ENCODE results near the gene CNNM2.
"Not testable (repeated sequence)": the region's sequence is repeated elsewhere in the genome, so short reads cannot be mapped to it uniquely, and the experiment has no call there.

Gene CNNM2

GRCh38 chr10:102975483-102976379, 57.6 kb downstream of the CNNM2 start:
- Histone ChIP-seq H3K4me1 (ENCODE audit: control insufficient read depth, low read depth, low read length) (no peaks in the 10 kb centered on the region), H3K27ac (ENCODE audit: low read length) (no peak overlapping the region), H3K4me3 (ENCODE audit: low read length) (no peak overlapping the region), H3K9me3 (ENCODE audit: control insufficient read depth, low read depth, low read length) (no peaks in the 10 kb centered on the region), H3K36me3 (ENCODE audit: control insufficient read depth, low read depth, low read length) (no peaks in the 10 kb centered on the region), H3K9ac (ENCODE audit: low read length) (no peak overlapping the region), H3K27me3 (ENCODE audit: control insufficient read depth, insufficient read depth, low read length) (no peaks in the 10 kb centered on the region)

GRCh38 chr10:102976380-102976726, 58.3 kb downstream of the CNNM2 start:
- not testable (repeated sequence) for H3K4me1 ChIP-seq (ENCODE audit: control insufficient read depth, low read depth, low read length); H3K27me3 ChIP-seq (ENCODE audit: control insufficient read depth, insufficient read depth, low read length); H3K36me3 ChIP-seq (ENCODE audit: control insufficient read depth, low read depth, low read length)

GRCh38 chr10:102982296-102982695, 64.2 kb downstream of the CNNM2 start:
- Histone ChIP-seq H3K9me3 (ENCODE audit: control insufficient read depth, low read depth, low read length) (no peaks in the 10 kb centered on the region), H3K4me1 (ENCODE audit: control insufficient read depth, low read depth, low read length) (no peaks in the 10 kb centered on the region), H3K36me3 (ENCODE audit: control insufficient read depth, low read depth, low read length) (no peaks in the 10 kb centered on the region), H3K27ac (ENCODE audit: low read length) (no peak overlapping the region), H3K4me3 (ENCODE audit: low read length) (no peak overlapping the region), H3K27me3 (ENCODE audit: control insufficient read depth, insufficient read depth, low read length) (no peaks in the 10 kb centered on the region), H3K9ac (ENCODE audit: low read length) (no peak overlapping the region)

More at GRCh38 chr10:102976380-102976726, 58.3 kb downstream of the CNNM2 start:
- H3K9me3 ChIP-seq (ENCODE audit: control insufficient read depth, low read depth, low read length); H3K27ac ChIP-seq (ENCODE audit: low read length); H3K9ac ChIP-seq (ENCODE audit: low read length); H3K4me3 ChIP-seq (ENCODE audit: low read length): not testable (repeated sequence)

GRCh38 chr10:102984086-102984485, 66.0 kb downstream of the CNNM2 start:
- H3K27ac ChIP-seq (ENCODE audit: low read length): no peak overlapping the region
- H3K9ac ChIP-seq (ENCODE audit: low read length): no peak overlapping the region
- H3K4me3 ChIP-seq (ENCODE audit: low read length): no peak overlapping the region
- H3K4me1 ChIP-seq (ENCODE audit: control insufficient read depth, low read depth, low read length): no peaks in the 10 kb centered on the region
- H3K27me3 ChIP-seq (ENCODE audit: control insufficient read depth, insufficient read depth, low read length): no peaks in the 10 kb centered on the region
- no peaks in the 10 kb centered on the region for H3K36me3 ChIP-seq (ENCODE audit: control insufficient read depth, low read depth, low read length)
- no peaks in the 10 kb centered on the region for H3K9me3 ChIP-seq (ENCODE audit: control insufficient read depth, low read depth, low read length)

- Histone ChIP-seq H3K9me3 (ENCODE audit: control insufficient read depth, low read depth, low read length) (no peaks in the 10 kb centered on the region), H3K36me3 (ENCODE audit: control insufficient read depth, low read depth, low read length) (no peaks in the 10 kb centered on the region), H3K4me1 (ENCODE audit: control insufficient read depth, low read depth, low read length) (no peaks in the 10 kb centered on the region), H3K9ac (ENCODE audit: low read length) (no peak overlapping the region), H3K27ac (ENCODE audit: low read length) (no peak overlapping the region), H3K27me3 (ENCODE audit: control insufficient read depth, insufficient read depth, low read length) (no peaks in the 10 kb centered on the region), H3K4me3 (ENCODE audit: low read length) (no peak overlapping the region)
Measured at GRCh38 chr10:102985811-102986210, 67.7 kb downstream of the CNNM2 start.

- no peaks in the 10 kb centered on the region for H3K27me3 ChIP-seq (ENCODE audit: control insufficient read depth, insufficient read depth, low read length)
- no peak overlapping the region for H3K9ac ChIP-seq (ENCODE audit: low read length)
- H3K4me3 ChIP-seq (ENCODE audit: low read length): no peak overlapping the region
- H3K27ac ChIP-seq (ENCODE audit: low read length): no peak overlapping the region
- no peaks in the 10 kb centered on the region for H3K9me3 ChIP-seq (ENCODE audit: control insufficient read depth, low read depth, low read length)
- H3K36me3 ChIP-seq (ENCODE audit: control insufficient read depth, low read depth, low read length): no peaks in the 10 kb centered on the region
- H3K4me1 ChIP-seq (ENCODE audit: control insufficient read depth, low read depth, low read length): peaks cover 6% of the 10 kb centered on the region
Measured at GRCh38 chr10:102988404-102989314, 70.6 kb downstream of the CNNM2 start.

- Histone ChIP-seq H3K9ac (ENCODE audit: low read length) (no peak overlapping the region), H3K4me3 (ENCODE audit: low read length) (no peak overlapping the region), H3K27me3 (ENCODE audit: control insufficient read depth, insufficient read depth, low read length) (no peaks in the 10 kb centered on the region), H3K36me3 (ENCODE audit: control insufficient read depth, low read depth, low read length) (no peaks in the 10 kb centered on the region), H3K4me1 (ENCODE audit: control insufficient read depth, low read depth, low read length) (peaks cover 10% of the 10 kb centered on the region), H3K9me3 (ENCODE audit: control insufficient read depth, low read depth, low read length) (no peaks in the 10 kb centered on the region), H3K27ac (ENCODE audit: low read length) (no peak overlapping the region)
Measured at GRCh38 chr10:102994531-102995295, 76.6 kb downstream of the CNNM2 start.

- Histone ChIP-seq H3K4me3 (ENCODE audit: low read length) (no peak overlapping the region), H3K27me3 (ENCODE audit: control insufficient read depth, insufficient read depth, low read length) (no peaks in the 10 kb centered on the region), H3K27ac (ENCODE audit: low read length) (no peak overlapping the region), H3K4me1 (ENCODE audit: control insufficient read depth, low read depth, low read length) (peaks cover 4% of the 10 kb centered on the region), H3K9ac (ENCODE audit: low read length) (no peak overlapping the region), H3K9me3 (ENCODE audit: control insufficient read depth, low read depth, low read length) (no peaks in the 10 kb centered on the region), H3K36me3 (ENCODE audit: control insufficient read depth, low read depth, low read length) (no peaks in the 10 kb centered on the region)
Measured at GRCh38 chr10:102996876-102997275, 78.8 kb downstream of the CNNM2 start.

- no peak overlapping the region for H3K9ac ChIP-seq (ENCODE audit: low read length)
- H3K9me3 ChIP-seq (ENCODE audit: control insufficient read depth, low read depth, low read length): no peaks in the 10 kb centered on the region
- H3K4me3 ChIP-seq (ENCODE audit: low read length): no peak overlapping the region
- no peaks in the 10 kb centered on the region for H3K27me3 ChIP-seq (ENCODE audit: control insufficient read depth, insufficient read depth, low read length)
- H3K4me1 ChIP-seq (ENCODE audit: control insufficient read depth, low read depth, low read length): peaks cover 4% of the 10 kb centered on the region
- no peaks in the 10 kb centered on the region for H3K36me3 ChIP-seq (ENCODE audit: control insufficient read depth, low read depth, low read length)
- no peak overlapping the region for H3K27ac ChIP-seq (ENCODE audit: low read length)
Measured at GRCh38 chr10:102997998-102998397, 79.9 kb downstream of the CNNM2 start.

GRCh38 chr10:102998399-102998907, 80.4 kb downstream of the CNNM2 start:
- H3K9ac ChIP-seq (ENCODE audit: low read length): no peak overlapping the region
- H3K9me3 ChIP-seq (ENCODE audit: control insufficient read depth, low read depth, low read length): no peaks in the 10 kb centered on the region
- no peaks in the 10 kb centered on the region for H3K36me3 ChIP-seq (ENCODE audit: control insufficient read depth, low read depth, low read length)
- H3K4me3 ChIP-seq (ENCODE audit: low read length): no peak overlapping the region
- H3K27ac ChIP-seq (ENCODE audit: low read length): no peak overlapping the region
- peaks cover 4% of the 10 kb centered on the region for H3K4me1 ChIP-seq (ENCODE audit: control insufficient read depth, low read depth, low read length)
- no peaks in the 10 kb centered on the region for H3K27me3 ChIP-seq (ENCODE audit: control insufficient read depth, insufficient read depth, low read length)

- H3K27ac ChIP-seq (ENCODE audit: low read length); H3K27me3 ChIP-seq (ENCODE audit: control insufficient read depth, insufficient read depth, low read length); H3K36me3 ChIP-seq (ENCODE audit: control insufficient read depth, low read depth, low read length); H3K9ac ChIP-seq (ENCODE audit: low read length); H3K4me3 ChIP-seq (ENCODE audit: low read length); H3K4me1 ChIP-seq (ENCODE audit: control insufficient read depth, low read depth, low read length); H3K9me3 ChIP-seq (ENCODE audit: control insufficient read depth, low read depth, low read length): not testable (repeated sequence)
Measured at GRCh38 chr10:103000050-103000449, 82.0 kb downstream of the CNNM2 start.
